HG02981 (cell line): Measurements from ENCODE around the gene SPATA21.
"Not testable (repeated sequence)": the region's sequence is repeated elsewhere in the genome, so short reads cannot be mapped to it uniquely, and the experiment has no call there.

Experiments
- ATAC-seq: cut with Tn5 transposase; IDR thresholded peaks from one replicate; pipeline ENCODE4 v1.9.1; 2021; ENCODE audit warnings: mild to moderate bottlenecking, moderate library complexity; ENCODE audit not compliant: unreplicated experiment

The SPATA21 gene

DNA sequence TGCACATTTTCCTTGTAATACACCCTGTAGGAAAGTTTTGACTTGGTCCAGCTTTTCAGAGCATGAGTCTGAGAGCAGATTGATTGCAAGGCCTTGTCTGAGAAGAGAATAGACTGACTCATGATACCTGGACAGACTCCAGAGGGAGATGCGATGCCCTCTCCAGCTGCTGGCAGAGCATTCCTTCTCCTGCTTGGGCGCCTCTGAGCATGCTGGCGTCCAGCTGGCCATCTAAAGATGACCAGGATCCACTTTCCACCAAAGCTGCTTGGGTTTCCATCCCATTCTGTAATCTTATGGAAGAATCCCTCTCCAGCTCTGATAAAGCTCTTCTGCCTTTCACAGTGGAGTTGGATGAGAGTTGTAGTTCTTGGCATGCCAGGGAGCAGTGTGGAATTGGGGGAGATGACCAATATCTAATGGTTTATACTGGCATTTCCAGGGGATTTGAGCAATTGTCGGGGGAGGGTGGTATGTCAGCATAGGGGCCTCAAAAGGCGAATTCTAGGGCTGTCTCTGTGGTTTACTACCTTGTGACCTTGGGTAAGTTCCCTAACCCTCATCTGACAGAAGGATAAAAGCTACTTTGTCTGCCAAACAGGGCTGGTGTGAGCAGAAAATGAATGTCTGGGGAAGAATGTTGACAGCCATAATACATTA is 50.6 kb downstream of the SPATA21 start:
- ATAC-seq = no peak

GRCh38 chr1:16385659-16386453 is 51.4 kb downstream of the SPATA21 start:
- ATAC-seq = no peak

DNA sequence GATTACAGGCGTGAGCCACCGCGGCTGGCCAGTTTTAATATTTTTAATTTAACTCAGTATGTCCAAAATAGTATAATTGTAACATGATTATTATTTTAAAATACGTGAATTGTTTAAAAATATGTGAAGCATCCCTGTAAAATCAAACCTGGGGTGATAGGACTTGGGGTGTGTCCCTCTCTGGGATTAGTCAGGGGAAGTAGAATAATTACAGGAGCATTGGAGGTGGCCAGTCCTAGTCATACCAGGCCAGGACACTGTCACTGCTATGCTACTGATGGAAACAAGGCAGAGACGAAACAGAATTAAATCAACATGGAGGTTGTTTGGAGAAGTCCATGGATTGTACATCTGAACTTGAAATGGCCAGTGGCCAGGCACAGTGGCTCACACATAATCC is 53.3 kb downstream of the SPATA21 start:
- no peak for ATAC-seq

DNA sequence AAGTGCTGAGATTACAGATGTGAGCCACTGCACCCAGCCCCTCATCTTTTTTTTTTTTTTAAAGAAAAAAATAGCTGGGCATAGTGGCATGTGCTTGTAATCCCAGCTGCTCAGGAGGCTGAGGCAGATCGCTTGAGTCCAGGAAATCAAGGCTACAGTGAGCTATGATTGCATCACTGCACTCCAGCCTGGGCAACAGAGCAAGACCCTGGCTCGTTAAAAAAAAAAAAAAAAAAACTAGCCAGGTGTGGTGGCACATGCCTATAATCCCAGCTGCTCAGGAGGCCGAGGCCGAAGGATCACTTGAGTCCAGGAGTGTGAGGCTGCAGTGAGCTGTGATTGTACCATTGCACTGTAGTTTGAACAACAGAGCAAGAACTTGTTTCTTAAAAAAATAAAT is 56.4 kb downstream of the SPATA21 start:
- no peak for ATAC-seq

GRCh38 chr1:16378443-16378842 is 58.8 kb downstream of the SPATA21 start:
- no peak for ATAC-seq

DNA sequence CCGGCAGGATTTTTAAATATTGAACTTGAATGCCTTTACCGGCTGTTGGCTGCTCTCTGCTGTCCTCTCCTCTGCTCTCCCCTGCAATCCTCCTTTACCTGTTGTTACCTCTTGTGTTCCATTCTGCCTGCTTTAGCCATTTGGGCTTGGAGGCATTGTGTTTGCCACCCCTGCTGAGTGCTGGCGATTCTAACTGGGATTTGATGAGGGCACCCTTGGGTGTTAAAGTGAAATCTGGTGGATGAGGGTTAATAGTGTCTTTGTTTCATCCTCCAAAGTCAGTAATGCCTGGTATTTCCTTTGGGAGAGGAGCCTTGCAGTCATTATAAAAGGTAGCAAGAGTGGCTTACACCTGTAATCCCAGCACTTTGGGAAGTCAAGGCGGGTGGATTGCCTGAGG is 60.3 kb downstream of the SPATA21 start:
- no peak for ATAC-seq

DNA sequence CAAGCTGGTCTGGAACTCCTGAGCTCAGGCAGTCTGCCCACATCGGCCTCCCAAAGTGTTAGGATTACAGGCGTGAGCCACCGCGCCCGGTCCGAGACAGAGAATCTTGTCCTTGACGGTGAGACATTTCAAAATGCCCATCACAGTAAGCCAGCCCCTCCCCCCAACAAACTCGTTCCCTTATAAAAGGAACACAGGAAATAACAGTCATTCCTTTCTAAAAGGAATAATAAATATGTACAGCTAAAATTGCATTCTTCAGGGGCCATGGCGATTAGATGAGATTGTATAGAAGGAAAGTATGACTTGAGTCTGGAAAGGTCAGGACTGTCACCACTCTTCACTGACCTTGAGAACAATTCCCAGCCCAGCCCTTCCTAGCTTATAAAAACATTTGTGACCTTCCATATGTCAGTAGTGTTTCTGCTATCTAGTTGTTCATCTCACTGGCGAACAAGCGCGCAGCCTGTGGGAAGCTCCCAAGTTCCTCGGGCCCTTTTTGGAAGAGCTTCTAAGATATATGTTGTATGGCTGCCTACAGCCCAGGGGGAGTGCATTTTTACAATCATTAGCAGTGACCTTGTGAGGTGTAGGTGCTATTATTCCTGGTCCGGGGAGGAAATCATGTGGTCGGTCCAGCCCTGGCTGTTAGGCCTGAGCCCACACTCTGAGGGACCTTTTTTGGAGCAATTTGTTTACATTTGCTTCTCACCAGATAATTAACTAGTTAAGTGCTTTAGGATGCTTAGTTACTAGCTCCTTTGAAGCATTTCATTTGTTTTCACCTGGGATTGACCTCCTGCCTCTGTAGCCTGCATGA is 61.5 kb downstream of the SPATA21 start:
- ATAC-seq = no peak

DNA sequence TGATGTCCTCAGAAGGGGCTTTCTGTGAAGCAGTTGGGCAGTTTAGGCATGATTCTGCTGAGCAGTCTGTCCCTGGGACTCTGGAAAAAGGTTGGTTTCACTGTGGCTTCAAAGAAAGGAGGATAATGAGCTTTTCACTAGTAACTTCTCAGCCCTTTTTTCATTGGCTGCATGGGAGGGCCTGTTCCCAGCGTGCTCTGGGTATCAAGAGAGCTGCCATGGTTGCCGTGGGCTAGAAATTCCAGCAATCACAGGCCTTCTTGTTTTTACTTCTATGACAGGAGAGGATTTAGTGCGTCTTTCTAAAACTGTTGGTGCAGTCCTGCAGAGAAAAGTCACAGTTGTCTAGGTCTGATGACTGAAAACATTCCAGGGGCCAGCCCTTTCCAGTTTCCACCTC is 63.0 kb downstream of the SPATA21 start:
- no peak for ATAC-seq

DNA sequence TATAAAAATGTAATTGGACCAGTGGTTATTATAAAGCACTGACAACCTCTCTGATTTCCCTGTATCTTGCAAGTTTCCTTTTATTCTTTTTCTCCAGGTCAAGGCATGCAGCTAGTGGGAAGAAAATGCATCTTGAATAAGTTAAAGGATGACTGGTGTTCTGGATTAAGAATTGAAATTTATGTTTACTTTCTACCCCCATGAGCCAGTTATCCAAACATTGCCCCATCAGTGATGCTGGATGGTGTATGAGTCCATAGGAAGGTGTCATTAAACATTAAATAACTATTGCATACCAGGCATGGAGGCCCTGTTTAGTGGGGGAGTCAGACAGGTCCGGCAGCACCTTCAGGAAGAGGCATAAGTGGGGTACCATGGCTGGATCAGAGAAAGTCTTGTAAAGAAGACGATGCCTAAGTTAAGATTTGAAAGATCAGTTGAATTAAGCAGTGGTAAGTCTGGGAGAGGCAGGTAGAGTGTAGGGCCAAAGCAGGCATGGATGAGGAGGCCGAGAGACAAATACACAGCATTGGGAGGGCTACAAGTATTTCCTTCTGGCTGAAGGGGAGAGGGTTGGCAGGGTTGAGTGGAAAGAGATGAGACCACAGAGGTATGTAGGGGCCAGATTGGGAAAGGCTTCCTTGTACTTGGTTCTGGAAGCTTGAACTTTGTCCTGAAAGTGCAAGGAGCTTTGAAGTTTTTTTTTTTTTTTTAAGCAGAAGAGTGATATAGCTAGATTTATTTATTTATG is 64.5 kb downstream of the SPATA21 start:
- no peak for ATAC-seq

DNA sequence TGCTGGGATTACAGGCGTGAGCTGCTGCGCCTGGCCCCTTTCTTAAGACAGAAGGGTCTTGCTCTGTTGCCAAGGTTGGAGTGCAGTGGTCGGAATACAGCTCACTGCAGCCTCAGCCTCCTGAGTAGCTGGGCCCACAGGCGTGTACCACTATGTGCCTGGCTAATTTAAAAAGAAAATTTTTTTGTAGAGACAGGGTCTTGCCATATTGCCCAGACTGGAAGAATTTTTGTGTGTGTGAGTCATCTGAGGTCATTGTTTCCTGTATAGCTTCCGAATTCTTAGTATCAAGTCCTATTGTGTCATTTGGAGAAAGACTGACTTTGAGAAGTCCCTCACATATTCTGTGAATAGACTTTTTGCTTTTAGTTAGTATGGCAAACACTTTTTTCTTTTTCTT is 65.5 kb downstream of the SPATA21 start:
- ATAC-seq = no peak

DNA sequence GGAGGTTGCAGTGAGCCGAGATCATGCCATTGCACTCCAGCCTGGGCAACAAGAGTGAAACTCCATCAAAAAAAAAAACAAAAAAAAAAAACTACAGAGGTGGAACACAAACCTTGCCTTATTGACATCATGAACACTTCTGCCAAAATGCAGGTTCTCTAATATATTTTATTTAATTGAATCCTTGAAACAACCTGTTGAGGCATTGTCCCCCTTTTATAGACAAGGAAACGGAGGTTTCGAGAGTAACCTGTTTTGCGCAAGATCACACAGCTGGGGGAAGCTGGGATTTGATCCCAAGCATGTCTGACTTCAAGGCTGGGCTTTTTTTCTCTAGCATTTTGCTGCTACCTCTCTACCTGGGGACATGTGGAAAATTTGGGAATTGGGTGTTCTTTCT is 67.4 kb downstream of the SPATA21 start:
- ATAC-seq = no peak

DNA sequence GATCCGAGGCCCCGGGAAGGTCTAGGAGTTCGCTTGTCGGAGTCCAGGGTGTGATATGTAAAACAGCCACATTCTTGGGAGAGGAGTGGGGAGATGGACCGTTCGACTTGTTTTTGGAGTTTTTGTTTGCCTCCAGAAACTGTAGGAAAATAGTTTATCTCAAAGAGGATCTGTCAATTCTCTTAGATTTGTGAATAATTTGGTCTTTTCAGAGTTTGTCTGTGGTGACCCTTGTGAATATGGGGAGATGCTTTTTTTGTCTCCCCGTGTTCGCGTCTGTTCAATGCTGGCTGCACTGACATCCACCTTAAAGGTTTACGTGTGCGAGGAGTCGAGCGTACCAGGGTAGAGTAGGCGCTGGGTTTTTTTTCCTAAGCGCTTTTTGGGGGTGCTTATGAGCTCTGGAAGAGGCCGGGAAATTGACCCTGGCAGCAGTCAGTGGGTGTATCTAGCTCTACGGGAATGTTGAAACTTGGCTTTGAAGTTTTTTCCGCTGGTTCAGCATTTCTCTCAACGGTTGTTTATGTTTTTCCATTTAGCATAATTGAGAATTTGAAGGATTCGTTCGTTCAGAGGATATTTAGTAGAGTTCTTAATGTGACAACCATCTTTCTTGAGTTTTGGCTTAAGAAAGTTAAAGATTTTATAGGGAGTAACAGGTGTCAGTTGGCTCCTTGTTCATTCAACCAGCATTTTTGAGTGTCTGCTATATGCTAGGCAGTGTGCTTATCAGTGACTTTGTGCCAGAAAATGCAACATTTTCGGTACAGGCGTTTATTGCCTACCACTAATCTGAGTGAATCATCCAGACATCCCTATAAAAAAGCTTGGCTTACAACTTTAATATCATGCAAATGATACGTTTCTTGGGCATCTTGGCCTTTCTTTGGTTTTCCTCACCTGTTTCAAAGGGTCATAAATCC is 69.0 kb downstream of the SPATA21 start:
- no peak for ATAC-seq

DNA sequence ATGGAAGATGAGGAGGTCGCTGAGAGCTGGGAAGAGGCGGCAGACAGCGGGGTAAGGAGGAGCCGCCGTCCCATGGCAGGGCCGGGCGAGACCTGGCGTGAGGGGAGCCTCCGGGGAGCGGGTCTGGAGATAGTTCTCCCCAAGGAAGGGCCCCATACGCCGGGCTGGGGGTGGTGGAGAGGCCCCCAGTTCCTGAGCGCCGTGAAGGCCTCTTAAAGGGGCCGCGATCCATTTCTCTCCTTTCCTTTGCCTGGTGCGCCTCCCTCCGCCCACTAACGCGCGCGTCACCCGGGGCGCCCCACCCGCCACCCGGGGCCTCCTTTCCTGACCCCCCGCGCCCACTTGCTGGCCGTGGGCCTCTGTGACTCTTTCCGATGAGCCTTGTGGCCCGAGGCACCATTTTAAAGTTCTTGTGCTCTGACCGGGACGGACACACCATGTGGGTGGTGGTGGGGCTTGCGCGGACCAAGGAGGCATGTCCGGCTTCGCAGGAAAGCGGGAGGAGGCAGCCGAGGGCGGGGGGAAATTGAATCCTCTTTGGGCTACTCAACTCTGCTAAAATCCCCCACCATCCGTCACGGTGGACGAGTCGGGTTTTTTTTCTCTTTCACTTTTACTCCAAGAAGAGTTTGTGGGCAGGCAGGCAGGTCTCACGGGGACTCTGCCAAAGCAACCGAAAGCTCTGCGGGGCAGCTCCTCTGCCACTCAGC is 69.8 kb downstream of the SPATA21 start:
- peak; percentile 49 for ATAC-seq

DNA sequence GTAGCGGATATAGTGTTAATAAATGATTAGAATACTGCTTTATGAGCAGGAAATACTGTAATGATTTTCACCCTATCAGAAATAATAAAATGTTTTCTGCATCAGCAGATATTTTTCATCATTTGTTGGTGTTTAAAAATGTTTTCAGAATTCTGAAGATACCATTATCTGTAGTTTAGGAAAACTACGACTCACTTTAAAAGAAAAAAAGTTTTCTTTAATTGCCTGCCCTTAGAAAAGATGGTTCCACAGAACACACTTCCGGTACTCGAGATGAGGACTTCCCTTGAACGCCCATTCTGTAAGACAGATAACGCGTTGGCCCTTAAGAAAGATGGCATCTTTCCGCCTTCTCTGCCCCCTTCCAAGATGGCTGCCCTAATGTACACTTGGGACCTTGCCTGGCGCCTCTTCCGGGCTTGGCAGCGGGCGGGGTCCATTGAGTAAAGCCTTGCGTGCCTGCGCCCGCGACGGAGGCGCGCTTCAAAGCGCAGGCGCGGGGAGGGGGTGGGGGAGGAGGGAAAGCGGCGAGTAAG is 70.4 kb downstream of the SPATA21 start, which contains the start of gene SZRD1:
SZRD1 (plus strand) TSS at position 521 of the 536 bp plus-strand sequence. CDS start 16 bp downstream, outside the sequence.
- ATAC-seq = peak; percentile 82

- ATAC-seq = not testable (repeated sequence)
Observed at GRCh38 chr1:16365146-16365498, 72.1 kb downstream of the SPATA21 start.

- no peak for ATAC-seq
Observed at GRCh38 chr1:16356867-16357266, 80.4 kb downstream of the SPATA21 start.

GRCh38 chr1:16354619-16355018 is 82.6 kb downstream of the SPATA21 start:
- no peak for ATAC-seq

- ATAC-seq = no peak
Observed at GRCh38 chr1:16352842-16353535, 84.2 kb downstream of the SPATA21 start.
